Measurements from ENCODE around the gene RAB40C.

DNA sequence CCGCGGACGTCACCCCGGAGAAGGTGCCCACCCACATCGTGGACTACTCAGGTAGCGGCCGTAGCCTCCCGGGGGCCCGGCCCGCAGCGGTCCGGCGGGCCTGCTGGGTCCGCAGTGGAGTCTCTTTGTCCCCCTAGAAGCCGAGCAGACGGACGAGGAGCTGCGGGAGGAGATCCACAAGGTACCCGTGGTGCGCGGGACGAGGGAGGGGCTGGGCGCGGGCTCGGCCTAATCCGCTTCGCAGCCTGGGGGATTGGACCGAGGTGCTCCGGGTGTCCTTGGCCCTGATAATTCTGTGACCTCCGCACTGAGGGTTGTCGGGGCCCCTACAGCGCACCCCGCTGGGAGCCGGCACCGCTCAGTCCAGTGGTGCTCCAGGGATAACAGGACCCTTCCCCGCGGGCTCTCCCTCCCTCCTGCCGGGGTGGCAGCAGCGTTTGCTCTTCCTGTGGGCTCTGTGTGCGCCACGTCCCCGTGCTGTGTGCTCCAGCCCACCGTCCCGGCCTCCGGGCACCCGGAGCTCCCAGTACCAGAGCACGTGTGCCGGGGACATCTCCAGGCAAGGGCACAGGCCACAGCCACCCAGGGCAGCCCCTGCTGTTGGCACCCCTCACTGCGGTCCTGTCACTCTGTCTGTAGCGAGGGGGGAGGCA lies 78.8 kb downstream of the RAB40C start:
- TF ChIP-seq, protein P1, sequence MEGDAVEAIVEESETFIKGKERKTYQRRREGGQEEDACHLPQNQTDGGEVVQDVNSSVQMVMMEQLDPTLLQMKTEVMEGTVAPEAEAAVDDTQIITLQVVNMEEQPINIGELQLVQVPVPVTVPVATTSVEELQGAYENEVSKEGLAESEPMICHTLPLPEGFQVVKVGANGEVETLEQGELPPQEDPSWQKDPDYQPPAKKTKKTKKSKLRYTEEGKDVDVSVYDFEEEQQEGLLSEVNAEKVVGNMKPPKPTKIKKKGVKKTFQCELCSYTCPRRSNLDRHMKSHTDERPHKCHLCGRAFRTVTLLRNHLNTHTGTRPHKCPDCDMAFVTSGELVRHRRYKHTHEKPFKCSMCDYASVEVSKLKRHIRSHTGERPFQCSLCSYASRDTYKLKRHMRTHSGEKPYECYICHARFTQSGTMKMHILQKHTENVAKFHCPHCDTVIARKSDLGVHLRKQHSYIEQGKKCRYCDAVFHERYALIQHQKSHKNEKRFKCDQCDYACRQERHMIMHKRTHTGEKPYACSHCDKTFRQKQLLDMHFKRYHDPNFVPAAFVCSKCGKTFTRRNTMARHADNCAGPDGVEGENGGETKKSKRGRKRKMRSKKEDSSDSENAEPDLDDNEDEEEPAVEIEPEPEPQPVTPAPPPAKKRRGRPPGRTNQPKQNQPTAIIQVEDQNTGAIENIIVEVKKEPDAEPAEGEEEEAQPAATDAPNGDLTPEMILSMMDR (conservative IDR thresholded peaks at IDR 0.05; ENCODE audit: low read length) = no peak
- no peak for TF ChIP-seq EZH2phosphoT487 (IDR thresholded peaks at IDR 0.05; ENCODE audit: borderline replicate concordance)

Data from Loucy (cell line).